ENCODE results near the gene CACHD1. TPM values are rescaled to one million over a fixed set of nuclear protein-coding genes. Genes with fewer than 3 reads are reported as not detected.

CACHD1 gene
- polyA plus RNA-seq, 1 donor from 2014 or later, result 12.7 TPM

DNA sequence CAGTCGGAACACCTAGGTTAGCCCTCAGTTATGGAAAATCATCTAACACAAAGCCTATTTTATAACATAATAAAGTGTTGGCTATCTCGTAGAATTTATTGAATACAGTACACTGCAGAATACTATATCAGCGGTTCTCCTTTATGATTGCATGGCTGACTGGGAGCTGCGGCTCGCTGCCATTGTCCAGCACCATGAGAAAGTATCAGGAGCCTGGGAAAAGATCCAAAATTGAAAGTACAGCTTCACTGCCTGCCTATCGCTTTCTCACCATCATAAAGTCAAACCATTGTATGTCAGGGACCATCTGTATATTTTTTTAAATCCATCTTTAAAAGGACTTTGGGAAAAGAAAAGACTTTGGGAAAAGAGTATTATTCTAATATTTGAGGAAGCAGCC, 163.0 kb downstream of the CACHD1 start:
- Histone ChIP-seq H3K4me2 (ENCODE audit: low read length) (no peak overlapping the region), H3K9me2 (ENCODE audit: insufficient read depth, low read length) (no peaks in the 10 kb centered on the region), H3K4me3 (ENCODE audit: low read length) (no peak overlapping the region), H3K27ac (ENCODE audit: low read length) (no peak overlapping the region), H3K9ac (ENCODE audit: low read length) (no peak overlapping the region), H2AFZ (ENCODE audit: low read depth, low read length) (no peak overlapping the region), H3K27me3 (ENCODE audit: insufficient read depth, low read depth, low read length) (peaks cover 6% of the 10 kb centered on the region), H3F3A (ENCODE audit: insufficient read depth, low read length, poor library complexity, severe bottlenecking) (no peaks in the 10 kb centered on the region), H3K79me2 (replicated peaks; ENCODE audit: insufficient read depth, low read length) (no peaks in the 10 kb centered on the region), H4K20me1 (ENCODE audit: insufficient read depth) (no peaks in the 10 kb centered on the region), H3K36me3 (ENCODE audit: insufficient read depth, low read length) (no peaks in the 10 kb centered on the region), H3K9me3 (ENCODE audit: low read length) (no peaks in the 10 kb centered on the region)
- TF ChIP-seq SMC3 (conservative IDR thresholded peaks at IDR 0.05; ENCODE audit: poor library complexity) (no peak), EZH2 (IDR thresholded peaks at IDR 0.05; ENCODE audit: borderline replicate concordance, insufficient read depth, low read length, poor library complexity, severe bottlenecking) (no peak), CTCF (IDR thresholded peaks at IDR 0.05; ENCODE audit: poor library complexity, severe bottlenecking) (no peak), POLR2AphosphoS5 (IDR thresholded peaks at IDR 0.05) (no peak), TAF1 (IDR thresholded peaks at IDR 0.05; ENCODE audit: low read depth) (no peak), EP300 (conservative IDR thresholded peaks at IDR 0.05; ENCODE audit: poor library complexity, severe bottlenecking) (no peak), MXI1 (conservative IDR thresholded peaks at IDR 0.05; ENCODE audit: poor library complexity, severe bottlenecking) (no peak), RAD21 (conservative IDR thresholded peaks at IDR 0.05) (no peak)

DNA sequence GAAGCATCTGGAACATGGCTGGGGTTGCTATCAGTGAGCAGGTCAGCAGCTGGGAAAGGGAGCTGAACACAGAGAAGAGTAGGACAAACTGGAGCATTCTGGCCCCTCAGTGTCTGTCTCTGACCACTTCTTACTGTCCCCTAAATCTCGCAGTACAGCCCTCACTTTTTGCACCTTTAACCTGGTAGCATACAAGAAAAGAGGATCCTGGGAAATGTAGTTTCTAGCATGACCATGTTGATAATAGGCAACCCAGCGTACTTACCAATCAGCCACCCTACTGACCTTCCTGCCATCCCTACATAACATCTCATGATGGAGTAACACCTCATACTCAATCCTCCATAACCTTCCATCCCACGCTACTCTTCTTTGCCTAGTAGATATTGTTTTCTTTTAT, 175.8 kb downstream of the CACHD1 start:
- Histone ChIP-seq H3K9ac (ENCODE audit: low read length) (no peak overlapping the region), H3K9me3 (ENCODE audit: low read length) (no peaks in the 10 kb centered on the region), H2AFZ (ENCODE audit: low read depth, low read length) (no peak overlapping the region), H3K4me2 (ENCODE audit: low read length) (no peak overlapping the region), H3K27me3 (ENCODE audit: insufficient read depth, low read depth, low read length) (no peaks in the 10 kb centered on the region), H3F3A (ENCODE audit: insufficient read depth, low read length, poor library complexity, severe bottlenecking) (no peaks in the 10 kb centered on the region), H3K4me3 (ENCODE audit: low read length) (no peak overlapping the region), H4K20me1 (ENCODE audit: insufficient read depth) (no peaks in the 10 kb centered on the region), H3K9me2 (ENCODE audit: insufficient read depth, low read length) (no peaks in the 10 kb centered on the region), H3K36me3 (ENCODE audit: insufficient read depth, low read length) (peaks cover 3% of the 10 kb centered on the region), H3K27ac (ENCODE audit: low read length) (no peak overlapping the region), H3K79me2 (replicated peaks; ENCODE audit: insufficient read depth, low read length) (no peaks in the 10 kb centered on the region)
- TF ChIP-seq POLR2AphosphoS5 (IDR thresholded peaks at IDR 0.05) (no peak), EZH2 (IDR thresholded peaks at IDR 0.05; ENCODE audit: borderline replicate concordance, insufficient read depth, low read length, poor library complexity, severe bottlenecking) (no peak), MXI1 (conservative IDR thresholded peaks at IDR 0.05; ENCODE audit: poor library complexity, severe bottlenecking) (no peak), EP300 (conservative IDR thresholded peaks at IDR 0.05; ENCODE audit: poor library complexity, severe bottlenecking) (no peak), CTCF (IDR thresholded peaks at IDR 0.05; ENCODE audit: poor library complexity, severe bottlenecking) (no peak), SMC3 (conservative IDR thresholded peaks at IDR 0.05; ENCODE audit: poor library complexity) (no peak)
- TF ChIP-seq, protein P1, sequence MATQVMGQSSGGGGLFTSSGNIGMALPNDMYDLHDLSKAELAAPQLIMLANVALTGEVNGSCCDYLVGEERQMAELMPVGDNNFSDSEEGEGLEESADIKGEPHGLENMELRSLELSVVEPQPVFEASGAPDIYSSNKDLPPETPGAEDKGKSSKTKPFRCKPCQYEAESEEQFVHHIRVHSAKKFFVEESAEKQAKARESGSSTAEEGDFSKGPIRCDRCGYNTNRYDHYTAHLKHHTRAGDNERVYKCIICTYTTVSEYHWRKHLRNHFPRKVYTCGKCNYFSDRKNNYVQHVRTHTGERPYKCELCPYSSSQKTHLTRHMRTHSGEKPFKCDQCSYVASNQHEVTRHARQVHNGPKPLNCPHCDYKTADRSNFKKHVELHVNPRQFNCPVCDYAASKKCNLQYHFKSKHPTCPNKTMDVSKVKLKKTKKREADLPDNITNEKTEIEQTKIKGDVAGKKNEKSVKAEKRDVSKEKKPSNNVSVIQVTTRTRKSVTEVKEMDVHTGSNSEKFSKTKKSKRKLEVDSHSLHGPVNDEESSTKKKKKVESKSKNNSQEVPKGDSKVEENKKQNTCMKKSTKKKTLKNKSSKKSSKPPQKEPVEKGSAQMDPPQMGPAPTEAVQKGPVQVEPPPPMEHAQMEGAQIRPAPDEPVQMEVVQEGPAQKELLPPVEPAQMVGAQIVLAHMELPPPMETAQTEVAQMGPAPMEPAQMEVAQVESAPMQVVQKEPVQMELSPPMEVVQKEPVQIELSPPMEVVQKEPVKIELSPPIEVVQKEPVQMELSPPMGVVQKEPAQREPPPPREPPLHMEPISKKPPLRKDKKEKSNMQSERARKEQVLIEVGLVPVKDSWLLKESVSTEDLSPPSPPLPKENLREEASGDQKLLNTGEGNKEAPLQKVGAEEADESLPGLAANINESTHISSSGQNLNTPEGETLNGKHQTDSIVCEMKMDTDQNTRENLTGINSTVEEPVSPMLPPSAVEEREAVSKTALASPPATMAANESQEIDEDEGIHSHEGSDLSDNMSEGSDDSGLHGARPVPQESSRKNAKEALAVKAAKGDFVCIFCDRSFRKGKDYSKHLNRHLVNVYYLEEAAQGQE (IDR thresholded peaks at IDR 0.05; ENCODE audit: borderline replicate concordance), result no peak

All from neural cell (in vitro differentiated cells).